KMS-11 (cell line): ENCODE data around the gene LTO1.

Experiments
- H2AFZ ChIP-seq: fragments of 200-600 bp; sonication (generic); 2 replicates; pipeline ENCODE4 v1.6.1; 2016; ENCODE audit warnings: antibody characterized with exemption, mixed run types, low read depth
- H3K27ac ChIP-seq: fragments of 200-600 bp; sonication (generic); 2 replicates; pipeline ENCODE4 v1.6.1; 2016; ENCODE audit warnings: mild to moderate bottlenecking, mixed run types
- H3K27me3 ChIP-seq: fragments of 200-600 bp; sonication (generic); 2 replicates; pipeline ENCODE4 v1.6.1; 2017; ENCODE audit warnings: mild to moderate bottlenecking, low read depth, mixed run types, moderate library complexity; ENCODE audit not compliant: insufficient read depth
- H3K36me3 ChIP-seq: fragments of 200-600 bp; sonication (generic); 2 replicates; pipeline ENCODE4 v1.6.1; 2017; ENCODE audit warnings: mild to moderate bottlenecking, mixed run types; ENCODE audit not compliant: insufficient read depth
- H3K4me1 ChIP-seq: fragments of 200-600 bp; sonication (generic); 2 replicates; pipeline ENCODE4 v1.6.1; 2016; ENCODE audit warnings: mild to moderate bottlenecking, low read depth, mixed run types; ENCODE audit not compliant: poor library complexity, severe bottlenecking
- H3K4me2 ChIP-seq: fragments of 200-600 bp; sonication (generic); 2 replicates; pipeline ENCODE4 v1.7.0; 2016; ENCODE audit warnings: mild to moderate bottlenecking, mixed run types
- H3K4me3 ChIP-seq: fragments of 200-600 bp; sonication (generic); IDR thresholded peaks from 2 replicates; pipeline ENCODE4 v1.6.1; 2017; ENCODE audit warnings: low read depth, low read length, mixed read lengths; ENCODE audit not compliant: insufficient read depth
- H3K79me2 ChIP-seq: fragments of 200-600 bp; sonication (generic); 2 replicates; pipeline ENCODE4 v1.6.1; 2016; ENCODE audit warnings: low read depth, mixed run types; ENCODE audit not compliant: insufficient read depth
- H3K9ac ChIP-seq: fragments of 200-600 bp; sonication (generic); 2 replicates; pipeline ENCODE4 v1.6.1; 2016; ENCODE audit warnings: mild to moderate bottlenecking, mixed run types
- H4K20me1 ChIP-seq: fragments of 200-600 bp; sonication (generic); 2 replicates; pipeline ENCODE4 v1.6.1; 2016; ENCODE audit warnings: mild to moderate bottlenecking, mixed run types; ENCODE audit not compliant: insufficient read depth
- TF ChIP-seq, protein P1 (sequence below): fragments of 200-600 bp; sonication (generic); conservative IDR thresholded peaks from 2 replicates; pipeline ENCODE4 v1.6.1; 2017; ENCODE audit warnings: low read depth, mild to moderate bottlenecking, antibody characterized with exemption, low read length, moderate library complexity, mixed read lengths

LTO1 gene

DNA sequence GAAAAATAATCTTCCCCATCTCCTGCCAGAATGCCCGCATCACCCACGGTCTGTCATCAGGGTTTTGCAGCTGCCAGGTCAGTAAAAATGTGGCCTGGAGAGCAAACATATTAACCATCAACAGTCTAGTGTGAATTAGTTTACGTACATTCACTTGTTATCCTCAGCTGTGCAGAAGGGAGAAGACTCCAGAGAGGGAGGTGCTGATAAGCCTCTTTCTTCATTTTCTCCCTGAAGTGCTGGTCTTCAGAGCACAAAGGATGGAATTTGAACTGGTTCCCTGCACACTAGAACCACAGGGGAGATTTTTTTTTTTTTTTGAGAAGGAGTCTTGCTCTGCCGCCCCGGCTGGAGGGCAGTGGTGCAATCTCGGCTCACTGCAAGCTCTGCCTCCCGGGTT, 20.4 kb upstream of the LTO1 start:
- H3K27ac ChIP-seq = no peak overlapping the region
- H3K4me2 ChIP-seq = no peak overlapping the region
- no peak overlapping the region for H2AFZ ChIP-seq
- no peak overlapping the region for H3K9ac ChIP-seq
- H3K27me3 ChIP-seq = peaks cover 31% of the 10 kb centered on the region; the same call in 1 of the 2 replicates
- TF ChIP-seq, protein P1, sequence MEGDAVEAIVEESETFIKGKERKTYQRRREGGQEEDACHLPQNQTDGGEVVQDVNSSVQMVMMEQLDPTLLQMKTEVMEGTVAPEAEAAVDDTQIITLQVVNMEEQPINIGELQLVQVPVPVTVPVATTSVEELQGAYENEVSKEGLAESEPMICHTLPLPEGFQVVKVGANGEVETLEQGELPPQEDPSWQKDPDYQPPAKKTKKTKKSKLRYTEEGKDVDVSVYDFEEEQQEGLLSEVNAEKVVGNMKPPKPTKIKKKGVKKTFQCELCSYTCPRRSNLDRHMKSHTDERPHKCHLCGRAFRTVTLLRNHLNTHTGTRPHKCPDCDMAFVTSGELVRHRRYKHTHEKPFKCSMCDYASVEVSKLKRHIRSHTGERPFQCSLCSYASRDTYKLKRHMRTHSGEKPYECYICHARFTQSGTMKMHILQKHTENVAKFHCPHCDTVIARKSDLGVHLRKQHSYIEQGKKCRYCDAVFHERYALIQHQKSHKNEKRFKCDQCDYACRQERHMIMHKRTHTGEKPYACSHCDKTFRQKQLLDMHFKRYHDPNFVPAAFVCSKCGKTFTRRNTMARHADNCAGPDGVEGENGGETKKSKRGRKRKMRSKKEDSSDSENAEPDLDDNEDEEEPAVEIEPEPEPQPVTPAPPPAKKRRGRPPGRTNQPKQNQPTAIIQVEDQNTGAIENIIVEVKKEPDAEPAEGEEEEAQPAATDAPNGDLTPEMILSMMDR = no peak
- H3K4me3 ChIP-seq = no peak overlapping the region
- no peaks in the 10 kb centered on the region for H3K36me3 ChIP-seq
- H4K20me1 ChIP-seq = no peaks in the 10 kb centered on the region
- H3K4me1 ChIP-seq = no peaks in the 10 kb centered on the region
- no peaks in the 10 kb centered on the region for H3K79me2 ChIP-seq

DNA sequence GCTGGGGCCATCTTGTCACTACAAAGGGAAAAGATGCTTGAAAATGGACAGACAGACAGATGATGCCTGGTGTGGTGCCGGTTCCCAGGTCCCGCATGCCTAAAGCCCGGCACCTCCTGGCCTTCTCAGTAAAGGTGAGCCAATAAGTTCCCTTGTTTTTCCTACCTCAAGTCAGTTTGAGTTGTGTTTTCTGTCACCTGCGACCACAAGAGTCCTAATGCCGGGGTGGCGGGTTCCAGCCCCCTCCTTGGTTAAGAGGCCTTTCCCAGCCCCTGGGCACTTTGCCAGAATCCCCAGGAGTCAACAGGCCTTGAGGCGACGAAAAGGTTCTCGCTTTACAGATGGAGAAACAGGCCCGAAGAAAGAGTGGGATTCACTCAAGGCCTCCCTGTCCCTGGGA, 19.6 kb upstream of the LTO1 start:
- H3K79me2 ChIP-seq = no peaks in the 10 kb centered on the region
- no peaks in the 10 kb centered on the region for H3K4me1 ChIP-seq
- TF ChIP-seq, protein P1 = no peak

DNA sequence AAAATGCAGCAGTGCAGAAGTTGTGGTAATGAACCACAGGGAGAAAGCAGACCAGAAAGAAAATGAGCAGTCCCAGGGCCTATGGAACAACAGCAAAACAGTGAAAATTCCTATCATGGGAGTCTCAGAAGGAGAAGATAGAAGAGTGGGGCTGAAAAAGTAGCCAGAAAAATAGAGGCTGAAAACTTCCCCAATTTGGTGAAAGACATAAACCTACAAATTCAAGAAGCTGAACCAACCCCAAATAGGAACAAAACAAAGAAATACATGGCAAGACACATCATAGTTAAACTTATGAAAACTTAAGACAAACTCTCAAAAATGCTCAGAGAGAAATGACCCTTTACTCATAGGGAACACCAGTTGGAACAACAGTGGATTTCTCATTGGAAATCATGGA, 17.3 kb upstream of the LTO1 start:
- Histone ChIP-seq H2AFZ (no peak overlapping the region), H3K4me3 (no peak overlapping the region), H3K4me1 (peaks cover 7% of the 10 kb centered on the region), H3K27ac (no peak overlapping the region), H4K20me1 (no peaks in the 10 kb centered on the region), H3K79me2 (no peaks in the 10 kb centered on the region), H3K9ac (no peak overlapping the region), H3K27me3 (peaks cover 31% of the 10 kb centered on the region; the same call in 1 of the 2 replicates), H3K36me3 (no peaks in the 10 kb centered on the region), H3K4me2 (no peak overlapping the region)
- TF ChIP-seq, protein P1 = no peak

More for the DNA sequence above, 19.6 kb upstream of the LTO1 start:
- Histone ChIP-seq H3K4me3 (no peak overlapping the region), H4K20me1 (no peaks in the 10 kb centered on the region), H2AFZ (no peak overlapping the region), H3K27me3 (peaks cover 31% of the 10 kb centered on the region; the same call in 1 of the 2 replicates), H3K4me2 (no peak overlapping the region), H3K27ac (no peak overlapping the region), H3K36me3 (no peaks in the 10 kb centered on the region), H3K9ac (no peak overlapping the region)

DNA sequence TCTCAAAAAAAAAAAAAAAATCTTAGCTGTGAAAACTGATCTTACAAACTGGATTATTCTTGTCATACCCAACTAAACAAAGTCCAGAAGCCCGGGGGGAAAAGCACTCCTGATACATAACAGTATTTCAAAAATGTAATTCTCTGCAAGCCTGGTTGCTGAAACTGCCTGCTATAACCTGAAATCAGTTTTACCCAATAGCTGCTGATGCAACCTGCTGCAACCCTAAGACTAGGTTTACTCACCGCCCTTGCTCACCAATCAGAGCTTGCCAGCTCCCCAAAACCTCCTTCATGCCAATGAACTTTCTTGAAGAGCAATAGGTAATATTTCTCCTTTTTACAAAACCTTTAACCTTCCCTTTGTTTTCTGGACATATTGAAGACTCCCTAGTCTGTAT, 16.3 kb upstream of the LTO1 start:
- Histone ChIP-seq H3K9ac (no peak overlapping the region), H3K4me3 (no peak overlapping the region), H3K4me1 (peaks cover 7% of the 10 kb centered on the region), H2AFZ (no peak overlapping the region), H3K27ac (no peak overlapping the region), H3K79me2 (no peaks in the 10 kb centered on the region), H3K36me3 (no peaks in the 10 kb centered on the region), H4K20me1 (no peaks in the 10 kb centered on the region), H3K4me2 (no peak overlapping the region), H3K27me3 (peaks cover 25% of the 10 kb centered on the region; the same call in 1 of the 2 replicates)
- TF ChIP-seq, protein P1 = no peak
